Measurements from ENCODE around the gene RUSC2. TPM values are rescaled to one million over a fixed set of nuclear protein-coding genes. Genes with fewer than 3 reads are reported as not detected.

RUSC2 gene
- total and polyA plus RNA-seq, 2 of the 4 experiments (the other 2 are of a cell fraction), result 17.4 to 35.4 TPM

DNA sequence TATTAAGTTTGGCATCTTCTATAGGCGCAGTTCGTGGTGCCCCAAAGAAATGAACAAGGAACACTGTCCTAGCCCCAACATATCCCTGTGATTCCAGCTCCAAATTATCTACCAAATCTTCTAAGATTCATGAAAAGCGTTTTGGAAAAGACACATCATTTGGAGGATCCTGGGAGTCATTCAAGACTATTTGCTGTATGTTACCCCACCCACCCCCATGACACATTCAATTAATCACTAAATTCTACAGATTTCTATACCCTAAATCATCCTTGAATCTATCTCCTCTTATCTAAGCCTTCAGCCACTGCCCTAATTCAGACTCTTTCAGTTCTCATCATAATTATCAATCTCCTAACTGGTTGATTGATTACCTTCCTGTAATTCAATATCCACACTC lies 5.5 kb upstream of the RUSC2 start:
- peaks cover 3% of the 10 kb centered on the region; the same call in 1 of the 2 replicates for H3K27me3 ChIP-seq (ENCODE audit: control insufficient read depth, insufficient read depth, low read length)
- H3K4me1 ChIP-seq (ENCODE audit: control insufficient read depth, insufficient read depth, low read length), result peaks cover 4% of the 10 kb centered on the region
- no peak overlapping the region for H2AK5ac ChIP-seq (ENCODE audit: low read depth, low read length)
- H3K4ac ChIP-seq (ENCODE audit: low read depth, low read length), result no peak overlapping the region
- in situ Hi-C loops (cut with MboI; ENCODE audit: low sequenced_read_pairs), result no loop called here
- no peak overlapping the region for H2AFZ ChIP-seq (replicated peaks; ENCODE audit: low read length, poor library complexity)
- H2AK9ac ChIP-seq (replicated peaks; ENCODE audit: low read depth, low read length, poor library complexity), result no peak overlapping the region
- ChIA-PET CTCF (interaction anchor here (0.8 kb wide), 1 partner anchor 127 kb away, joined by 3 read pairs; no protein-coding TSS in a partner anchor), POLR2A (ENCODE audit: unreplicated experiment) (no interaction called here)
- H3K4me2 ChIP-seq (ENCODE audit: low read depth, low read length), result no peak overlapping the region
- no peak overlapping the region for H4K5ac ChIP-seq (ENCODE audit: low read depth, low read length)
- DNase-seq (no peak), ATAC-seq (ENCODE audit: low read depth) (no peak)
- H3K56ac ChIP-seq (ENCODE audit: extremely low read depth, insufficient read depth, low read length), result no peak overlapping the region
- H3K9me3 ChIP-seq (ENCODE audit: control insufficient read depth, insufficient read depth, low read length), result no peaks in the 10 kb centered on the region
- H3K9me1 ChIP-seq (ENCODE audit: insufficient read depth, low read length), result no peaks in the 10 kb centered on the region
- H3K23ac ChIP-seq (ENCODE audit: low read depth, low read length), result no peak overlapping the region
- no peak overlapping the region for H2BK15ac ChIP-seq (ENCODE audit: low read depth, low read length)
- no peak overlapping the region for H3K18ac ChIP-seq (ENCODE audit: low read depth, low read length)
- H3K14ac ChIP-seq (replicated peaks; ENCODE audit: low read depth, low read length), result no peak overlapping the region
- no peak overlapping the region for H2BK120ac ChIP-seq (ENCODE audit: low read depth, low read length)
- H3K9ac ChIP-seq (ENCODE audit: low read depth, low read length), result no peak overlapping the region
- no peak overlapping the region for H2BK5ac ChIP-seq (ENCODE audit: low read depth, low read length, poor library complexity, severe bottlenecking)
- no peaks in the 10 kb centered on the region for H4K20me1 ChIP-seq (ENCODE audit: insufficient read depth, low read length)
- no peak overlapping the region for H4K8ac ChIP-seq (ENCODE audit: low read depth in 2 of 2, low read length in 2 of 2)
- H3K4me3 ChIP-seq (ENCODE audit: insufficient read depth, low read depth, low read length), result no peak overlapping the region
- peaks cover 0 to 11% of the 10 kb centered on the region in 2 experiments; a peak in 1 of 4 replicates for H3K79me1 ChIP-seq (ENCODE audit: low read depth in 1 of 2, low read length in 2 of 2)
- H2BK20ac ChIP-seq (ENCODE audit: low read depth, low read length), result no peak overlapping the region
- dilution Hi-C loops (cut with HindIII; ENCODE audit: low sequenced_read_pairs, unreplicated experiment), result no loop called here
- intact Hi-C loops (cut with micrococcal nuclease), result loop anchor here (10.0 kb wide), 1 partner anchor 170 kb away; the partner anchor contains the start of genes CCDC107, RMRP and SIT1
- 100% methylated on average over 1 of the region's 3 CpGs; no CpG with 5 or more reads in 1 of the 2 experiments for WGBS, 2 experiments (ENCODE audit: extremely low coverage in 2 of 2, insufficient read length in 1 of 2)
- H3K27ac ChIP-seq (ENCODE audit: insufficient read depth, low read length), result no peak overlapping the region
- H3K36me3 ChIP-seq (ENCODE audit: control insufficient read depth, insufficient read depth, low read length), result no peaks in the 10 kb centered on the region
- BruUV-seq (replicated peaks), result no TSS peak
- no peak overlapping the region for H4K91ac ChIP-seq (ENCODE audit: insufficient read depth, low read depth, low read length)
- TF ChIP-seq MAFK (IDR thresholded peaks at IDR 0.05; ENCODE audit: low read depth, low read length) (no peak), RAD21 (IDR thresholded peaks at IDR 0.05; ENCODE audit: low read length) (no peak), RCOR1 (IDR thresholded peaks at IDR 0.05; ENCODE audit: insufficient replicate concordance, low read length) (no peak), RFX5 (IDR thresholded peaks at IDR 0.05; ENCODE audit: low read depth, low read length) (no peak), BHLHE40 (IDR thresholded peaks at IDR 0.05; ENCODE audit: low read depth, low read length) (no peak), POLR2A (IDR thresholded peaks at IDR 0.05; ENCODE audit: low read depth, low read length) (no peak), MAZ (IDR thresholded peaks at IDR 0.05; ENCODE audit: borderline replicate concordance, low read depth, low read length) (no peak)
- TF ChIP-seq, protein P1, sequence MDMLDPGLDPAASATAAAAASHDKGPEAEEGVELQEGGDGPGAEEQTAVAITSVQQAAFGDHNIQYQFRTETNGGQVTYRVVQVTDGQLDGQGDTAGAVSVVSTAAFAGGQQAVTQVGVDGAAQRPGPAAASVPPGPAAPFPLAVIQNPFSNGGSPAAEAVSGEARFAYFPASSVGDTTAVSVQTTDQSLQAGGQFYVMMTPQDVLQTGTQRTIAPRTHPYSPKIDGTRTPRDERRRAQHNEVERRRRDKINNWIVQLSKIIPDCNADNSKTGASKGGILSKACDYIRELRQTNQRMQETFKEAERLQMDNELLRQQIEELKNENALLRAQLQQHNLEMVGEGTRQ (IDR thresholded peaks at IDR 0.05; ENCODE audit: low read depth, low read length), result no peak
- TF ChIP-seq, protein P2, sequence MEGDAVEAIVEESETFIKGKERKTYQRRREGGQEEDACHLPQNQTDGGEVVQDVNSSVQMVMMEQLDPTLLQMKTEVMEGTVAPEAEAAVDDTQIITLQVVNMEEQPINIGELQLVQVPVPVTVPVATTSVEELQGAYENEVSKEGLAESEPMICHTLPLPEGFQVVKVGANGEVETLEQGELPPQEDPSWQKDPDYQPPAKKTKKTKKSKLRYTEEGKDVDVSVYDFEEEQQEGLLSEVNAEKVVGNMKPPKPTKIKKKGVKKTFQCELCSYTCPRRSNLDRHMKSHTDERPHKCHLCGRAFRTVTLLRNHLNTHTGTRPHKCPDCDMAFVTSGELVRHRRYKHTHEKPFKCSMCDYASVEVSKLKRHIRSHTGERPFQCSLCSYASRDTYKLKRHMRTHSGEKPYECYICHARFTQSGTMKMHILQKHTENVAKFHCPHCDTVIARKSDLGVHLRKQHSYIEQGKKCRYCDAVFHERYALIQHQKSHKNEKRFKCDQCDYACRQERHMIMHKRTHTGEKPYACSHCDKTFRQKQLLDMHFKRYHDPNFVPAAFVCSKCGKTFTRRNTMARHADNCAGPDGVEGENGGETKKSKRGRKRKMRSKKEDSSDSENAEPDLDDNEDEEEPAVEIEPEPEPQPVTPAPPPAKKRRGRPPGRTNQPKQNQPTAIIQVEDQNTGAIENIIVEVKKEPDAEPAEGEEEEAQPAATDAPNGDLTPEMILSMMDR (conservative IDR thresholded peaks at IDR 0.05; ENCODE audit: low read depth, low read length), result no peak

Data from IMR-90 (cell line).